ENCODE results near the gene PCDH12. TPM values are rescaled to one million over a fixed set of nuclear protein-coding genes. Genes with fewer than 3 reads are reported as not detected.
A peak's percentile ranks its signal among the peaks of the same experiment; 100 is the strongest.

PCDH12 gene
- total and polyA plus RNA-seq, 2 of the 8 experiments (the other 6 are each of a cell fraction or from before 2014, with no cell fraction given) = 0.06 to 0.17 TPM

DNA sequence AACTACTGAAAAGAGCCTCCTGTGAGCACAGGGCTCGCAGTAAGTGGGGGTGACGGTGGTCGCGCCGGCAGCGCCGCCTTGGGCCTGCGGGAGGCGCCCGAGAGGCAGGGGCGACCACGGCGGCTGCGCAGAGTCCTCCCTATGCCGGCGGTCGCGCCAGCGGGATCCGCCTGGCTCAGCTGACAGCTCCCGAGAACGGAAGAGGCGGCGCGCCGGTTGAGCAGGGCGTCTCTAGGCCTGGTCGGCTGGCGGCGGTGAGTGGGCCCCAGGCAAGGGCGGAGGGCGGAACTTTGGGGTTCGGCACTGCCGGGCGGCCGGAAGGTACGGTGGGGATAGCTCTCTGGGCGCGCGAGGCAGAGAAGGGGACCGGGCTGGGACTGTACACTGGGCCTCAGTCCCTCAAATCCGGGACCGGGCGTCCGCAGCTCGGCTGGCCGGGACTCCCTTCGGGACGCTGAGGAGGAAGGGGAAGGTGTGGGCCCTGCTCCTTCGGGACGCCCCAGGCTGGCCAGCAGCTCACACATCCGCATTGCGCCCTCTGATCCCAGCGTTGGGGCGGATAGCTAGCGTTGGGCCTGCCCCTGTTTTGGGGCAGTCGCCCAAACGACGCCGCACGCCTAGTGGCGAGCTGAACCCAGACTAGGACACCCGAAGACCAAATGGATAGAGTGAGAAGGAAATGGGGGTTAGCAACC is 11.1 kb upstream of the PCDH12 start, which contains the start of gene RNF14 (continued):
- TF ChIP-seq KDM4A (IDR thresholded peaks at IDR 0.05; ENCODE audit: low read depth, low read length, severe bottlenecking) (peak; percentile 41), EP300 (IDR thresholded peaks at IDR 0.05; ENCODE audit: borderline replicate concordance in 1 of 2, low read depth in 2 of 2, low read length in 2 of 2) (no peak; a peak in 1 of 3 replicates), RXRA (IDR thresholded peaks at IDR 0.05; ENCODE audit: insufficient read depth, low read depth, low read length) (no peak), SP4 (IDR thresholded peaks at IDR 0.05; ENCODE audit: low read length) (no peak), POU5F1 (IDR thresholded peaks at IDR 0.05; ENCODE audit: low read depth, low read length) (no peak), MAX (IDR thresholded peaks at IDR 0.05) (peak; percentile 56; the same call in 1 of the 2 replicates), KDM5A (IDR thresholded peaks at IDR 0.05; ENCODE audit: low read length) (no peak), ATF3 (IDR thresholded peaks at IDR 0.05; ENCODE audit: insufficient read depth, low read depth, low read length) (0 out of 2 replicates have a peak, but pooled peaks have one; percentile 17), SAP30 (IDR thresholded peaks at IDR 0.05; ENCODE audit: insufficient read depth, insufficient replicate concordance, low read length) (peak; percentile 45), GTF2F1 (IDR thresholded peaks at IDR 0.05; ENCODE audit: borderline replicate concordance, low read depth, low read length) (no peak), BACH1 (IDR thresholded peaks at IDR 0.05; ENCODE audit: low read length) (no peak), EGR1 (IDR thresholded peaks at IDR 0.05; ENCODE audit: borderline replicate concordance, low read depth, low read length) (no peak)
